Left hindlimb (tissue), 1 donor: ENCODE data around the gene TTLL9.
"Not testable (repeated sequence)": the region's sequence is repeated elsewhere in the genome, so short reads cannot be mapped to it uniquely, and the experiment has no call there.

Experiments used
- DNase-seq: peaks from one replicate; pipeline ENCODE4 v3.0.0-alpha.2; 2018

The TTLL9 gene

GRCh38 chr20:31869942-31870725 is at the start of gene TTLL9, which contains the start of gene DUSP15:
TSS of gene TTLL9 (plus strand) at chr20:31870634. CDS start at chr20:31871127, 493 bp downstream.
TSS of gene DUSP15 (minus strand) at chr20:31870527. CDS start at chr20:31870337, 190 bp downstream.
- no peak for DNase-seq

- no peak for DNase-seq
These were observed 49.0 kb upstream of the TTLL9 start for GRCh38 chr20:31821427-31821826.

GRCh38 chr20:31822421-31823330 is 47.8 kb upstream of the TTLL9 start:
- peak; percentile 88 for DNase-seq

GRCh38 chr20:31823360-31824124 is 46.9 kb upstream of the TTLL9 start:
- peak; percentile 42 for DNase-seq

- DNase-seq = no peak
These were observed 46.3 kb upstream of the TTLL9 start for GRCh38 chr20:31824125-31824485.

GRCh38 chr20:31824554-31825313 is 45.7 kb upstream of the TTLL9 start:
- DNase-seq = peak; percentile 24

- DNase-seq = no peak
These were observed 44.4 kb upstream of the TTLL9 start for GRCh38 chr20:31826074-31826473.

GRCh38 chr20:31827059-31827458 is 43.4 kb upstream of the TTLL9 start:
- no peak for DNase-seq

GRCh38 chr20:31828016-31828415 is 42.4 kb upstream of the TTLL9 start:
- not testable (repeated sequence) for DNase-seq

GRCh38 chr20:31829731-31830130 is 40.7 kb upstream of the TTLL9 start:
- peak; percentile 4 for DNase-seq

- peak; percentile 15 for DNase-seq
These were observed 39.9 kb upstream of the TTLL9 start for GRCh38 chr20:31830406-31830981.

GRCh38 chr20:31831211-31831610 is 39.2 kb upstream of the TTLL9 start:
- DNase-seq = peak; percentile 9

GRCh38 chr20:31831771-31832306 is 38.6 kb upstream of the TTLL9 start:
- DNase-seq = no peak

- DNase-seq = no peak
These were observed 37.1 kb upstream of the TTLL9 start for GRCh38 chr20:31833130-31833930.

- no peak for DNase-seq
These were observed 36.4 kb upstream of the TTLL9 start for GRCh38 chr20:31833931-31834521.

- DNase-seq = no peak
These were observed 34.9 kb upstream of the TTLL9 start for GRCh38 chr20:31835554-31835953.

GRCh38 chr20:31835977-31836852 is 34.2 kb upstream of the TTLL9 start:
- DNase-seq = peak; percentile 87

GRCh38 chr20:31836853-31837608 is 33.4 kb upstream of the TTLL9 start:
- no peak for DNase-seq
